ENCODE measurements around the gene TOMM20.
"Not testable (repeated sequence)": the region's sequence is repeated elsewhere in the genome, so short reads cannot be mapped to it uniquely, and the experiment has no call there.

TOMM20 gene

DNA sequence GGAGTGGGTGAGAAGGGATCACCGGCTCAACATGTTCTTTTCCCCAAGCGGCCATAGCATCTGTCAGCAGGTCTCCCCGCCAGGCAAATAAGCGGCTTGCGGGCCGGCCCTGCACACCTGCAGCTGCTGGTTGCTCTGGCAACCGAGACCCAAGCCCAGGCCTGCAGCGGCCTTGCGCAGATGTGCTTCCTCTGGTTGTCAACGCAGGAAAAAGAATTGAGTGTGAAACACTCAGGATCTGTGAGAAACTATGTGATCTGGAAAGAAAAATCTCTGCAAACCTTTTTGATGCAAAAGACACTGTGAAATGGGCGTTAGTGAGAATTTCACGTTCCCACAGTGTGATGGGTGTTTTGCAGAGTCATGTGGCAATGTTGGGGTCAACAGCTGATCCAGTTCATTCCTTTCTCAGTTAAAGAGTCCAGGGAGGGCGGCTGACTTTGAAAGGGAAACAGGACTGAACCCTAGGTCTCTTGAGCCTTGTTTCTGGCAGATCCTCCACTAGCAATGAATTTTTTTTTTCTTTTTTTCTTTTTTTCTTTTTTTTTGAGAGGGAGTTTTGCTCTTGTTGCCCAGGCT is 28.4 kb downstream of the TOMM20 start:
- DNase-seq: no peak

DNA sequence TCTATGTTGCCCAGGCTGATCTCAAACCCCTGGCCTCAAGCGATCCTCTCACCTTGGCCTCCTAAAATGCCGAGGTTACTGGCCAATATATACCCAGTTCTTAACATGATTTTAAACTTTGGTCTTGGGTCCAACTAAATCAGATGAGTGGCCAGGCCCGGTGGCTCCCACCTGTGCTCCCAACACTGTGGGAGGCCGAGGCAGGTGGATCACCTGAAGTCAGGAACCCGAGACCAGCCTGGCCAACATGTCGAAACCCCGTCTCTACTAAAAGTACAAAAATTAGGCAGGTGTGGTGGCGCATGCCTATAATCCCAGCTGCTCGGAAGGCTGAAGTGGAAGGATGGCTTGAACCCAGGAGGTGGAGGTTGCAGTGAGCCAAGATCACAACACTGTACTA is 29.6 kb downstream of the TOMM20 start:
- no peak for DNase-seq

DNA sequence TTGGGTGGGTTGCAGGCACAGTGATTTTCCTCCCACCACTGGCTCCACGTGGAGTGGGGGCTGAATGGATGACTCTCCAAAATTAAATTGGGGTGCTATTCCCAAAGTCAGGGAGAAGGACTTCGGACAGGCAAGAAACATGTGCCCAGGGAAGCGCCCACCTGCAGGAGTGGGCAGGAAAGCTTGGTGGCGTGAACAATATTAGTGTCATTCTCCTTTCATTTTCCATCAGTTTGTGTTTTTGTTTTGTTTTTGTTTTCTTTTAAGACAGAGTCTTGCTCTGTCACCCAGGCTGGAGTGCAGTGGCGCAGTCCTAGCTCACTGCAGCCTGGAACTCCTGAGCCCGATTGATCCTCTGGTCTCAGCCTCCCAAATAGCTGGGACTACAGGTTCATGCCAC is 30.1 kb downstream of the TOMM20 start:
- DNase-seq: no peak

DNA sequence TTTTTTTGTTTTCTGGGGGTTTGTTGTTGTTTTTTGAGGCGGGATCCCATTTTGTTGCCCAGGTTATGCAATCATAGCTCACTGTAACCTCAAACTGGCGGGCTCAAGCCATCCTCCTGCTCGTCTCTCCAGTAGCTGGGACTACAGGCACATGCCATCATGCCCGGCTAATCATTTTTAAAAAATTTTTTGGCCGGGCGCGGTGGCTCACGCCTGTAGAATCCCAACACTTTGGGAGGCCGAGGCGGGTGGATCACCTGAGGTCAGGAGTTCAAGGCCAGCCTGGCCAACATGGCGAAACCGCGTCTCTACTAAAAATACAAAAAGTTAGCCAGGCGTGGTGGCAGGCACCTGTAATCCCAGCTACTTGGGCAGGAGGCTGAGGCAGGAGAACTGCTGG is 31.1 kb downstream of the TOMM20 start:
- not testable (repeated sequence) for DNase-seq

DNA sequence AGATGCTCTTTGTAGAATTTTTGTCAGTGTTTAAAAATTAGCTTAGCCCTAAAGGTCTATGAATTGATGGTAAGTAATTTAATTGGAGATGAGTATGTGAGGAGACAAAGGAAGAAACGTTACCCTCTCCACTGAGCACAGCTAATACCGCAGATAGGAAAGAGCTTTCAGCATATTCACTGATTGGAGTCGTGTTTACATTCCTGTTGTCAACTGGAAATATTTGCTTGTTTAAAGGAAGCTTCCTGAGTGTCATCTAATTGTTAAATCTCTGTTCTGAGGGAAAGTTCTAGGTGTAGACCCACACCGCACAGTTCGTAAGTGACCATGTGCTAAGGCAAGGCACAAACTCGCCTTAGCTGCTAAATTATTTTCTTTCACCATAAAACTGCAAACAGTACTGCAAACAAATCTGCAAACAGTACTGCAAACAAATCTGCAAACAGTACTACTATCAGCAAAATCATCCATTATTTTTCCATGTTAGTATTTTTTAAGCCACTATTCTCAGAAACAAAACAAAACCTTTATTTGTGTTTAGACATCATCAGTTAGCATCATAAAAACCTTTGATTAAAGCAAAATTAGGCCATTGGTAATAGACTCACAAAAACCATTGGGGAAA is 32.6 kb downstream of the TOMM20 start:
- DNase-seq: no peak

DNA sequence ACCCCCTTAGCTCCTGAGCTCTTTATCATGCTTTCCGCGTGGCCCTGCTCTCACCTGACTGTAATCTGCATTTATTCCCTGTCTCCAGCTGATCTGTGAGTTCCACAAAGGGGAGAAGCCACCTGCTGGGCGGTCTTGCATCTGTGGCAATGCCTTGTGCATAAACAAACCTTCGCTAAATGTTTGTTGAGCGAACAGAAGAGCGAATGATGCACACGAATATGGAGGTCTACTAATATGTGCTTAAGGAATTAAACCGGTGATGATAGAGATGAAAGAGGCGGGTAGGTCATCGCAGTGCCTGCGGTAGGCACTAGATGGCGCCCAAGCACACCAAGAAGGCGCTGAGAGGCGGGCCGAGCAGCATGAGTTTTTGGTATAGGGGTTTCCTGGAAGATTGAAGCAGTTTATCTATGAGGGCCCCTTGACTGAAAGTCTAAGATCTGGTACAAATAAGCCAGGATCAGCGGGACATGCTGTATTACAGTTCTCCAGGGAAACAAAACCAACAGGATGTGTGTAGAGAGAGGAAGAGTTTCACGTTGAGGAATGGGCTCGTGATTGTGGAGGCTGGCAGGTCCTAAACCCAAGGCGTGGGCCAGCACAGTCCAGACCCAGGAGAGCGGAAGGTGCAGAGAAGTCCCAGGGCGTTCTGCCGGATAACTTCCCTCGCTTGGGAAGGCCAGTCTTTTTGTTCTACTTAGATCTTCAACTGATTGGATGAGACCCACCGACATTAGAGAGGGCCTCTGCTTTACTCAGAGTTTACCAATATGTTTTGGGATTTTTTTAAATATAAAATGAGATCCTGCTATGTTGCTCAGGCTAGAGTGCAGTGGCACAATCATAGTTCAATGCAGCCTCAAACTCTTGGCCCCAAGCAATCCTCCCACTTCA is 34.7 kb downstream of the TOMM20 start:
- DNase-seq: no peak

DNA sequence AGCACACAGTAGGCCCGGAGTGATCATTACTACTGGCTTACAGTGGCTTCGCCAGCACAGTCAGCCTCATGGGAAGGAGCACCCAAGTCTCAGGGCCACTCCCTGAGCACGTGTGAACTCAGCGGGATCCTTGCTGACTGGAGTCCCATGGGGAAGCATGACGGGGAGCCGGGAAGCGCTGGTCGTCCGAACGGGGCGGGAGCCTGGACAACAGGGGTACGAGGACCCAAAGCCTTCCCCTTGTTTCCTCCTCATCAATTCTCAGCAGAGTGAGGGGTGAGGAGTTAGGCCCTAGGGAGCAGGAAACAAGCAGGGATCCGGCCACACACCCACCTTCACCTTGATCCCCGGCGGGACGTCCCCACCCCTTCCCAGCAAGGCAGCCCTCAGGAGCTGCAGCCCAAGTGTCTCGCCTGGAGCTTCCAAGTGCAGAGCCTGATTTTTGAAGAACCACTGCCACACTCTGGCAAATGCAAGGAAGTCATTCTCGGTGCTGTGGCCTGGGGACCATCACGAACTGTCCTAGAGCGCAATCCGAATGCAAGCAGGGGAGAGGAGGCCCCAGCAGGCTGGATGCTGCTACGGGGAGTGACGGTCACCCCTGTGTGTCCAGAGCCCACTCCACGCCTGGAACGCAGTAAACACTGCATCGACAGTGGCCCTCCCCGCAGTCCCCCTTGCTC is 35.5 kb downstream of the TOMM20 start:
- no peak for DNase-seq

DNA sequence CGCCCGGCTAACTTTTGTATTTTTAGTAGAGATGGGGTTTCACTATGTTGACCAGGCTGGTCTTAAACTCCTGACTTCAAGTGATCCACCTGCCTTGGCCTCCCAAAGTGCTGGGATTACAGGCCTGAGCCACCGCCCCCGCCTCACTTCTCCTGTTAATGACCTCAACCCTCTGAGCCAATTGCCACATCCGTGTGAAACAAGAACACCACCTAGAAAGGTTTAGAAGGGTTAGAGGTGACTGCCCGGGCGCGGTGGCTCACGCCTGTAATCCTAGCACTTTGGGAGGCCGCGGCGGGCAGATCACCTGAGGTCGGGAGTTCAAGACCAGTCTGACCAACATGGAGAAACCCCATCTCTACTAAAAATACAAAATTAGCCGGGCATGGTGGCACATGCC is 36.2 kb downstream of the TOMM20 start:
- not testable (repeated sequence) for DNase-seq

DNA sequence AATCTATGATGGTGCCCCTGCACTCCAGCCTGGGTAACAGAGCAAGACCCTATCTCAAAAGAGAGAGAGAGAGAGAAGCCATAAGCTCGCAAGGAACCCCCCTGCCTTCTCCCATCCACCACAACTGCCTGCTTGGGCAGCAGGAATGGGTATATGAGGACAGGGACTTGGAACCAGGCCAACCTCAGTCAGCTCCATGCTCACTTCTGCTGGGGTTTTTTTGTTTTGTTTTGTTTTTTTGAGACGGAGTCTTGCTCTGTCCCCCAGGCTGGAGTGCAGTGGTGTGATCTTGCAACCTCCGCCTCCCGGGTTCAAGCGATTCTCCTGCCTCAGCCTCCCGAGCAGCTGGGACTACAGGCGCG is 36.6 kb downstream of the TOMM20 start:
- DNase-seq: not testable (repeated sequence)

DNA sequence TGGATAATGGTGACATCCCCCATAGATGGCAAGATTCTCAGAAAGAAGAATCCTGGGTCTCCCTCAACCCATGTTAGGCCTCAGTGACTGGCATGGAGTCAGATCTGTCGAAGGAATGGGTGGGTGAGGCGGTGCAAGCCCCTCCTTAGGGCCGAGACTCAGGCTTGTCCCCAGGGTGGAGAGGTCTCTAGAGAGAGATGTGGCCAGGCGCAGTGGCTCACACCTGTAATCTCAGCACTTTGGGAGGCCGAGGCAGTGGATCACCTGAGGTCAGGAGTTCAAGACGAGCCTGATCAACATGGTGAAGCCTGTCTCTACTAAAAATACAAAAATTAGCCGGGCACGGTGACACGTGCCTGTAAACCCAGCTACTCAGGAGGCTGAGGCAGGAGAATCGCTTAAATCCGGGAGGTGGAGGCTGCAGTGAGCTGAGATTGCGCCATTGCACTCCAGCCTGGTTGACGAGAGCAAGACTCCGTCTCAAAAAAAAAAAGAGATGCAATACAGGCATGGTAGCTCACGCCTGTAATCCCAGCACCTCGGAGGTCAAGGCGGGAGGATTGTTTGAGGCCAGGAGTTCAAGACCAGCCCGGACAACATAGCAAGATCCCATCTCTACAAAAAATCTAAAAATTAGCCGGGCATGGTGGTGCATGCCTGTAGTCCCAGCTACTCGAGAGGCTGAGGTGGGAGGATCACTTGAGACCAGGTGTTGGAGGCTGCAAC is 37.2 kb downstream of the TOMM20 start:
- not testable (repeated sequence) for DNase-seq

DNA sequence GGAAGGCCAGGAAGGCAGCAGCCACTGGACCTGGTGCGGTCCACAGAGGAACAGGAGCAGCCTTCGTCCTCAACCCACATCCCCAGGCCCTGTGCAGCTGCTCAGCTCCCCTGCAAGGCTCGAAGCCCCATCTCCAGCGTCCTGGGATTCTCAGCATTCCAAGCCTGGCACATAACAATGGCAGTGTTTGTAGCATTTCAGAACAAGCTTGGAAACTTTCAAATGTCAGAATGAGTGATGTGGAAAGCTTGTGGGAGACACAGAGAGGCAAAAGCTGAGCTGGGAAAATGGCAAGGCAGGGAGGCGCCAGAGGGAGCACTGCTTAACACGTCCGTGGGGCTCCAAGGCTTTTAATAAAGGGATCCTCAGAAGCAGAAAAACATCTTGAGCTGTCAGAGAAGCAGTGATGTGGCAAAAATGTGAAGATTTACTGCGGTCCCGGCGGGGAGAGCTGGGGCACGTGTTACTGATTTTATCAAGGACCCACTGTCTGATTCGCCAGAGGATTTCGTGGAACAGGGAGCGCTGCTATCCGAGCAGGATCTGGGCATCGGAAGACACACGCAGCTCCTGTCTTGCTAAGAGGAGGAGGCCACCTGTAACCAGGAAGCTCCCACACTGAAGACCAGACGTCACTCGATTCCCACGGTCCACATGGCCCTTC is 38.1 kb downstream of the TOMM20 start:
- DNase-seq: no peak

DNA sequence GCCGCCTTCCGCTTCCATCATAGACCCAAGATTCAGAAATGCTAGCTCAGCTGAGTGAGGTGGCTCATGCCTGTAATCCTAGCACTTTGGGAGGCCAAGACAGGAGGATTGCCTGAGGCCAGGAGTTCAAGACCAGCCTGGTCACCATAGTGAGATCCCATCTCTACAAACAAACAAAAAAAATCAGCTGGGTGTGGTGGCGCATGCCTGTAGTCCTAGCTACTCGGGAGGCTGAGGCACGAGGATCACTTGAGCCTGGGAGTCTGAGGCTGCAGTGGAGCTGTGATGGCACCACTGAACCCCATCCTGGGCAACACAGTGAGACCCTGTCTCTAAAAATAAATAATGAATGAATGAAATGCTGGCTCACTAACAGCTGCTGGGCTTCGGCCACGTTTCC is 39.7 kb downstream of the TOMM20 start:
- no peak for DNase-seq

DNA sequence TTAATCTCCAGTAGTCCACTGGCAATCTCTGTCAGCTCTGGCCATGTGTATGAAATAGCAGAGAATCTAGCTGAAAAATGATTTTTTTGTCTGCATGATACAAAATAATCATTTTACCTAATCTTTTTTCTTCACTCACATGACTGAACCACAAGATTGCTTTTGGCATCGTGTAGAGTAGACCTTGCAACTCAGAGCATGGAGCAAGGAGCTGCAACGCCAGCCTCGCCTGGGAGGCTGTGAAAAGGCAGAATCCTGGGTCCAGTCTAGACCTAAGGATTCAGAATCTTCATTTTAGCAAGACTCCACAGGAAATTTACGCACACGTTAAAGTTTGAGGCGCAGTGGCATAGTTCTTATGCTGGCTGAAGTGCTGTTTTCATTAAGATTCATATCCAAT is 40.2 kb downstream of the TOMM20 start:
- DNase-seq: no peak

DNA sequence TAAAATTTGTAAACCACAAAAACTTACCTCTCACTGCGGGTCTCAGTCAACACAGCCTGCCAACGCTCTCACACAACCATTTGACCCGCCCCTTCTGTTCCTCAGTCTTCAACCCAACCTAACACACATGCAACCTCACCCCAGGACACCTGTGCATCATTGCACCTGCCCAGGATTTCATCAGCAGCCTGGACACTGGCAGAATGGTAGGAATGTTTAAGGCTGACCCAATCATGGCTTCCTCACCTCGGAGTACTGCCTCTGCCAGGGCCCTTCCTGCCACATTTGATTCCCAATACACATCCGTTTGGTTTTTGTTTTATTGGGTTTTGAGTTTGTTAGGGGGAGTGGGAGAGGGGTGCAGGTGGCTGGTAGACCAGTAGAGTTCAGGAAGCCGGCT is 40.7 kb downstream of the TOMM20 start:
- no peak for DNase-seq

DNA sequence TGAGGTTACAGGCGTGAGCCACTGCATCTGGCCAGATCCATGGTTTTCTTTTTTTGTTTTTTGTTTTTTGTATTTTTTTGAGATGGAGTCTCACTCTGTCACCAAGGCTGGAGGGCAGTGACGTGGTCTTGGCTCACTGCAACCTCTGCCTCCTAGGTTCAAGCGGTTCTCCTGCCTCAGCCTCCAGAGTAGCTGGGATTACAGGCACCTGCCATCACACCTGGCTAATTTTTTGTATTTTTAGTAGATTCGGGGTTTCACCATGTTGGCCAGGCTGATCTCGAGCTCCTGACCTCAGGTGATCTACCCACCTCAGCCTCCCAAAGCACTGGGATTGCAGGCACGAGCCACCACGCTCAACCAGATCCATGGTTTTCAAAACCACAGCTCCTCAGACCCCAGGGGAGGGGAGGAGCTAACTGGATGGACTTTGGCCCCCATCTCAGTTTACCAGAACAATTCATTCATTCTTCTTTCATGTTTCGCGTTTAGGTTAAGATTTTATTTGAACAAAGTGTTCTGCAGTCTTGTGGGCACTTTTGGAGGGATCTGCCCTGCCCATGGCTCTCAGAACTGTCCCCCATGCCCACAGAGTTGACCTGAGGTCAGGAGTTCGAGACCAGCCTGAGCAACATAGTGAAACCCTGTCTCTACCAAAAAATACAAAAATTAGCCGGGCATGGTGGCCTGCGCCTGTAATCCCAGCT is 43.1 kb downstream of the TOMM20 start:
- DNase-seq: not testable (repeated sequence)

DNA sequence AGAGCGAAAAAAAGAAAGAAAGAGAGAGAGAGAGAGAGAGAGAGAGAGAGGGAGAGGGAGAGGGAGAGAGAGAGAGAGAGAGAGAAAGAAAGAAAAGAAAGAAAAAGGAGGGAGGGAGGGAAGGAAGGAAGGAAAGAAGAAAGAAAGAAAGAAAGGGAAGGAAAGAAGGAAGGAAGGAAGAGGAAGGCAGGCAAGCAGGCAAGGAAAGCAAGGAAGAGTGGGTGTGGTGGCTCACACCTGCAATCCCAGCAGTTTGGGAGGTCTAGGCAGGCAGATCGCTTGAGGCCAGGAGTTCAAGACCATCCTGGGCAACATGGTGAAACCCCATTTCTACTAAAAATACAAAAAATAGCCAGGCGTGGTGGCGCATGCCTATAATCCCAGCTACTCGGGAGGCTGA is 47.8 kb downstream of the TOMM20 start:
- not testable (repeated sequence) for DNase-seq

DNA sequence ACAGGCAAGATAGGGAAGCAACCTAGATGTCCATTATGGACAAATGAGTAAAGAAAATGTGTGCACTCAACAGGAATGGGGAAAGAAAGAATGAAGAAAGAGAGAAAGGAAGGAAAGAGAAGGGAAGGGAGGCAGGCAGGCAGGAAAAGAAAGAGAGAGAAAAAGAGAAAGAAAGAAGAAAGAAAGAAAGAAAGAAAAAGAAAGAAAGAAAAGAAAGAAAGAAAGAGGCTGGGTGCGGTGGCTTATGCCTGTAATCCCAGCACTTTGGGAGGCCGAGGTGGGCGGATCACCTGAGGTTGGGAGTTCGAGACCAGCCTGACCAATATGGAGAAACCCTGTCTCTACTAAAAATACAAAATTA is 48.4 kb downstream of the TOMM20 start:
- not testable (repeated sequence) for DNase-seq

DNA sequence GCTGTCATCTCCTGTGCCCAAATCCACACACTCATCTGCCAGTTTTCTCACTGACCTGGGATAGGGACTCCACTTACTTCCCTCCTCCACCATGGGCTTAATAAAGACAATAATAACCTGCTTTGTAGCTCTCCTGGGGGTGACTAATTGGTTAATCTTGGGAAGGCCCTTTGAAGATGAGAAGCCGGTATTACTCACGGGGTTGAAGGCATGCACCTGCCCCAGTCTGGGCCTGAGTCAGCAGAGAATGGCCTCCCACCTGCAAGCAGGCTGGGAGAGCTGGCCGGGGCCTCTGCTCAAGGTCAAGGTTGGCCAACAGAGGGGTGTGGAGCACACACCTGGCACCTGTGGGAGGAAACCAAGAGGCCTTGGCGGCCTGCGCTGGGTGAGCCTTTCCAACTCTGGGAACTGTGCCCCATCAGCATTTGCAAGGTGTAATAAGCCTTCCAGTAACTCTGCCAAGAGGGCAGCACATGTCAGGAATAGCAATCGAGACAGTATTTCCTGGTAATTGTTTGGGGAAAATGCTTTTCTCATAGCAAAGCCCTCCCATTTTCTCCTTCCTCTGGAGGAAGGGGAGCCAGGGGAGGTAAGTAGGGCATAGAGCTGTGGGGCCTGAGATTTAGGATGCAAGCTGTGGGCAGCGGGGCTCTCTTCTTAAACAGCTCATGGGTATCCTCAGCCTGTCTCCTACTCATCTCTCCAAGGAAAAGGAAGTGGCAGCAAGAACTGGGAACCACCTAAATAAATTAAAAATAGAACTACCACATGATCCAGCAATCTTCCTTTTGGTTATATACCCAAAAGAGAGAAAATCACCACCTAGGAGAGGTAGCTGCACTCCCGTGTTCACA is 49.0 kb downstream of the TOMM20 start:
- no peak for DNase-seq

DNA sequence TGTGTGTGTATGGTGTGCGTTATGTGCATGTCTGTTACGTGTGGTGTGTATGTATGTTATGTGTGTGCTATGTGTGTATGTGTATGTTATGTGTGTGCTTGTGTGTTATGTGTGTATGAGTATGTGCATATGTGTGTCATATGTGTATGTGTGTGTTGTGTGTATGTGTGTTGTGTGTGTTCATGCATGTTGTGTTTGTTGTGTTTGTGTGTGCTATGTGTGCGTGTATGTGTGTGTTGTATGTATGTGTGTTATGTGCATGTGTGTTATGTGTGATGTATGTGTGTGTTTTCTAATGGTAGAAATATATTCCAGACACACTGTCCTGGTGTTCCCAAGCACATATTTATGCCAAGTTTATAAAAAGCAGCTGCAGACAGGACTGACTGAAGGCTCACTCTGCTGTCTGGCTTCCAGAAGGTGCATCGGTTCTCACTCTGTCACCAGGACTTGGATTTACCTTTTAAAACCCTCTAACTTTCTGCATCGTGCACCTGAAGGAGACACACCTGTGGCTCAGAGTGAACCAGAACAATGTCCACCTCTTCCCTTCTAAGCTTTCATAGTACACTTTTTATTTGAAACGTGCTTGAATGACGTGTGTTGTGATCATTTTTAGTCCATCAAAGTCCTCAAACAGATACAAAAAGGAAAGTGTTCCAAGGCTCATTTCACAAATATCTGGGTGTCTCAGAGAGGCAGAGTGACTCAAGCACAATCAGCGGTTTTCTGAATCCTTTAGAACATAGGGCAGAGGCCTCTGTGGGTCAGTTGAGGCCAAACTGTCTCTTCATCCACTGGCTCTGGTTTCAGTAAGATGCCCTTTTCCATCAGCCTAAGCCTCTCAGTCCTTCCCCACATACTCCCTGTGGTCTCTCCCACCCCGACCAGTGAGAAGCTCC is 49.9 kb downstream of the TOMM20 start:
- no peak for DNase-seq
